ENCODE data around the gene SRGAP3. TPM values are rescaled to one million over a fixed set of nuclear protein-coding genes. Genes with fewer than 3 reads are reported as not detected.

SRGAP3 gene
- total RNA-seq, 4 donors from 2014 or later = 2.0 to 6.9 (median 4.8) TPM

- TF ChIP-seq CTCF (IDR thresholded peaks at IDR 0.05) (no peak), EP300 (IDR thresholded peaks at IDR 0.05) (no peak), POLR2A (IDR thresholded peaks at IDR 0.05) (no peak), POLR2AphosphoS5 (IDR thresholded peaks at IDR 0.05) (no peak)
- Histone ChIP-seq H3K9me3 (no peaks in the 10 kb centered on the region), H3K4me3 (no peak overlapping the region), H3K36me3 (no peaks in the 10 kb centered on the region), H3K4me1 (peaks cover 0 to 7% (median 0%) of the 10 kb centered on the region in 3 donors), H3K27ac (no peak overlapping the region), H3K27me3 (no peaks in the 10 kb centered on the region)
- WGBS, 2 donors (ENCODE audit: low coverage in 1 of 2) = 79 to 84% methylated on average over 5 to 7 of the region's 13 CpGs
- no peak for ATAC-seq
Observed at GRCh38 chr3:9158865-9159630, 90.4 kb downstream of the SRGAP3 start.

GRCh38 chr3:9157651-9158362 is 91.6 kb downstream of the SRGAP3 start:
- no peaks in the 10 kb centered on the region for H3K27me3 ChIP-seq
- H3K4me3 ChIP-seq = no peak overlapping the region
- no peaks in the 10 kb centered on the region for H3K9me3 ChIP-seq
- TF ChIP-seq EP300 (IDR thresholded peaks at IDR 0.05) = no peak
- no peak for TF ChIP-seq CTCF (IDR thresholded peaks at IDR 0.05)
- no peak for TF ChIP-seq POLR2AphosphoS5 (IDR thresholded peaks at IDR 0.05)
- no peak for TF ChIP-seq POLR2A (IDR thresholded peaks at IDR 0.05)
- no peak overlapping the region for H3K27ac ChIP-seq
- WGBS, 2 donors (ENCODE audit: low coverage in 1 of 2) = 88 to 90% methylated on average over 1 to 2 of the region's 5 CpGs
- no peak for ATAC-seq
- H3K36me3 ChIP-seq = no peaks in the 10 kb centered on the region
- peaks cover 0 to 13% (median 0%) of the 10 kb centered on the region in 3 donors for H3K4me1 ChIP-seq

GRCh38 chr3:9156604-9157003 is 92.8 kb downstream of the SRGAP3 start:
- no peak overlapping the region for H3K27ac ChIP-seq
- peaks cover 0 to 13% (median 0%) of the 10 kb centered on the region in 3 donors for H3K4me1 ChIP-seq
- peaks cover 0 to 6% (median 0%) of the 10 kb centered on the region in 3 donors for H3K9me3 ChIP-seq
- TF ChIP-seq POLR2A (IDR thresholded peaks at IDR 0.05) = no peak
- ATAC-seq = no peak
- H3K27me3 ChIP-seq = no peaks in the 10 kb centered on the region
- no peaks in the 10 kb centered on the region for H3K36me3 ChIP-seq
- 90% methylated on average over 1 of the region's 1 CpG; no CpG with 5 or more reads in 1 of the 2 donors for WGBS, 2 donors (ENCODE audit: low coverage in 1 of 2)
- H3K4me3 ChIP-seq = no peak overlapping the region

- Histone ChIP-seq H3K27ac (no peak overlapping the region), H3K4me3 (no peak overlapping the region), H3K9me3 (peaks cover 0 to 18% (median 0%) of the 10 kb centered on the region in 3 donors), H3K27me3 (no peaks in the 10 kb centered on the region), H3K36me3 (no peaks in the 10 kb centered on the region), H3K4me1 (peaks cover 0 to 13% (median 0%) of the 10 kb centered on the region in 3 donors)
- ATAC-seq = no peak
- WGBS, 2 donors (ENCODE audit: low coverage in 1 of 2) = 13 to 32% methylated on average over 2 to 4 of the region's 4 CpGs
- TF ChIP-seq POLR2A (IDR thresholded peaks at IDR 0.05) = no peak
- TF ChIP-seq CTCF (IDR thresholded peaks at IDR 0.05) = no peak
- TF ChIP-seq POLR2AphosphoS5 (IDR thresholded peaks at IDR 0.05) = no peak
- no peak for TF ChIP-seq EP300 (IDR thresholded peaks at IDR 0.05)
Observed at GRCh38 chr3:9155028-9155427, 94.4 kb downstream of the SRGAP3 start.

- H3K27ac ChIP-seq = no peak overlapping the region
- H3K27me3 ChIP-seq = no peaks in the 10 kb centered on the region
- no peaks in the 10 kb centered on the region for H3K36me3 ChIP-seq
- H3K9me3 ChIP-seq = peaks cover 0 to 18% (median 0%) of the 10 kb centered on the region in 3 donors
- 25 to 28% methylated on average over 9 to 10 of the region's 14 CpGs for WGBS, 2 donors (ENCODE audit: low coverage in 1 of 2)
- H3K4me3 ChIP-seq = no peak overlapping the region
- ATAC-seq = peak; percentile 89
- H3K4me1 ChIP-seq = peaks cover 0 to 13% (median 0%) of the 10 kb centered on the region in 3 donors
- TF ChIP-seq CTCF (IDR thresholded peaks at IDR 0.05) (no peak), POLR2AphosphoS5 (IDR thresholded peaks at IDR 0.05) (peak; percentile 37)
Observed at GRCh38 chr3:9153904-9154619, 95.4 kb downstream of the SRGAP3 start.

Data from gastroesophageal sphincter (tissue), 4 donors.